HEK293 (cell line): Measurements from ENCODE around the gene LAMB4.
A peak's percentile ranks its signal among the peaks of the same experiment; 100 is the strongest.

ENCODE experiments used
- EGR2 ChIP-seq: fragments of 450-650 bp; formaldehyde crosslinking; IDR thresholded peaks from 2 replicates; pipeline ENCODE4 v1.5.1; 2016; ENCODE audit warnings: low read depth, missing biosample characterization, missing genetic modification characterization
- GLIS1 ChIP-seq: fragments of 450-650 bp; formaldehyde crosslinking; IDR thresholded peaks from 2 replicates; pipeline ENCODE4 v1.5.1; 2016; ENCODE audit warnings: missing biosample characterization, missing genetic modification characterization
- KLF16 ChIP-seq: fragments of 450-650 bp; formaldehyde crosslinking; IDR thresholded peaks from 2 replicates; pipeline ENCODE4 v1.5.1; 2017; ENCODE audit warnings: missing biosample characterization, missing genetic modification characterization
- KLF8 ChIP-seq: fragments of 450-650 bp; formaldehyde crosslinking; IDR thresholded peaks from 2 replicates; pipeline ENCODE4 v1.5.1; 2016; ENCODE audit warnings: missing biosample characterization, missing genetic modification characterization
- MZF1 ChIP-seq: fragments of 450-650 bp; formaldehyde crosslinking; IDR thresholded peaks from 2 replicates; pipeline ENCODE4 v1.5.1; 2017; ENCODE audit warnings: missing biosample characterization, missing genetic modification characterization, borderline replicate concordance
- SP7 ChIP-seq: fragments of 450-650 bp; formaldehyde crosslinking; IDR thresholded peaks from 2 replicates; pipeline ENCODE4 v1.5.1; 2016; ENCODE audit warnings: missing biosample characterization, missing genetic modification characterization
- WT1 ChIP-seq: fragments of 450-650 bp; formaldehyde crosslinking; IDR thresholded peaks from 2 replicates; pipeline ENCODE4 v1.5.1; 2016; ENCODE audit warnings: missing biosample characterization, missing genetic modification characterization
- ZBTB20 ChIP-seq: fragments of 450-650 bp; formaldehyde crosslinking; IDR thresholded peaks from 2 replicates; pipeline ENCODE4 v1.5.1; 2016; ENCODE audit warnings: missing biosample characterization, missing genetic modification characterization
- ZEB2 ChIP-seq: fragments of 450-650 bp; formaldehyde crosslinking; IDR thresholded peaks from 2 replicates; pipeline ENCODE4 v1.5.1; 2016; ENCODE audit warnings: missing biosample characterization, missing genetic modification characterization
- ZFHX2 ChIP-seq: fragments of 450-650 bp; formaldehyde crosslinking; conservative IDR thresholded peaks from 2 replicates; pipeline ENCODE4 v1.5.1; 2016; ENCODE audit warnings: missing biosample characterization, missing genetic modification characterization
- ZNF335 ChIP-seq: fragments of 450-650 bp; formaldehyde crosslinking; conservative IDR thresholded peaks from 2 replicates; pipeline ENCODE4 v1.5.1; 2016; ENCODE audit warnings: missing biosample characterization, missing genetic modification characterization
- ZNF350 ChIP-seq: fragments of 450-650 bp; formaldehyde crosslinking; IDR thresholded peaks from 2 replicates; pipeline ENCODE4 v1.5.0; 2017; ENCODE audit warnings: missing biosample characterization, mild to moderate bottlenecking, missing genetic modification characterization
- ZNF394 ChIP-seq: fragments of 450-650 bp; formaldehyde crosslinking; IDR thresholded peaks from 2 replicates; pipeline ENCODE4 v1.5.1; 2016; ENCODE audit warnings: missing biosample characterization, missing genetic modification characterization, mild to moderate bottlenecking, moderate library complexity, borderline replicate concordance
- ZNF423 ChIP-seq: fragments of 450-650 bp; formaldehyde crosslinking; IDR thresholded peaks from 2 replicates; pipeline ENCODE4 v1.5.1; 2016; ENCODE audit warnings: missing biosample characterization, missing genetic modification characterization
- ZNF433 ChIP-seq: fragments of 450-650 bp; formaldehyde crosslinking; IDR thresholded peaks from 2 replicates; pipeline ENCODE4 v1.5.1; 2016; ENCODE audit warnings: missing biosample characterization, missing genetic modification characterization, low read depth
- ZNF501 ChIP-seq: fragments of 450-650 bp; formaldehyde crosslinking; IDR thresholded peaks from 2 replicates; pipeline ENCODE4 v1.5.1; 2016; ENCODE audit warnings: missing biosample characterization, missing genetic modification characterization
- ZNF561 ChIP-seq: fragments of 450-650 bp; IDR thresholded peaks from 2 replicates; pipeline ENCODE4 v1.5.1; 2018; ENCODE audit warnings: missing biosample characterization, missing genetic modification characterization, borderline replicate concordance
- ZNF621 ChIP-seq: fragments of 450-650 bp; formaldehyde crosslinking; IDR thresholded peaks from 2 replicates; pipeline ENCODE4 v1.5.1; 2017; ENCODE audit warnings: missing biosample characterization, missing genetic modification characterization
- ZXDB ChIP-seq: fragments of 450-650 bp; formaldehyde crosslinking; IDR thresholded peaks from 2 replicates; pipeline ENCODE4 v1.5.1; 2016; ENCODE audit warnings: missing biosample characterization, missing genetic modification characterization
- TF ChIP-seq, protein P1 (sequence below): fragments of 450-650 bp; formaldehyde crosslinking; IDR thresholded peaks from 2 replicates; pipeline ENCODE4 v1.5.1; 2016; ENCODE audit warnings: missing biosample characterization, missing genetic modification characterization
- TF ChIP-seq, protein P2 (sequence below): fragments of 450-650 bp; formaldehyde crosslinking; IDR thresholded peaks from 2 replicates; pipeline ENCODE4 v1.5.1; 2016; ENCODE audit warnings: missing biosample characterization, missing genetic modification characterization, low read depth
- TF ChIP-seq, protein P3 (sequence below): fragments of 450-650 bp; formaldehyde crosslinking; conservative IDR thresholded peaks from 2 replicates; pipeline ENCODE4 v1.5.1; 2016; ENCODE audit warnings: low read depth, missing biosample characterization, missing genetic modification characterization
- TF ChIP-seq, protein P4 (sequence below): fragments of 450-650 bp; formaldehyde crosslinking; IDR thresholded peaks from 2 replicates; pipeline ENCODE4 v1.5.1; 2017; ENCODE audit warnings: missing biosample characterization, missing genetic modification characterization
- TF ChIP-seq, protein P5 (sequence below): fragments of 450-650 bp; formaldehyde crosslinking; optimal IDR thresholded peaks from 2 replicates; pipeline ENCODE3; 2016; ENCODE audit warnings: missing biosample characterization, mild to moderate bottlenecking, missing genetic modification characterization
- TF ChIP-seq, protein P6 (sequence below): fragments of 450-650 bp; IDR thresholded peaks from 2 replicates; pipeline ENCODE4 v1.5.1; 2018; ENCODE audit warnings: missing biosample characterization, mild to moderate bottlenecking, missing genetic modification characterization

Gene LAMB4

DNA sequence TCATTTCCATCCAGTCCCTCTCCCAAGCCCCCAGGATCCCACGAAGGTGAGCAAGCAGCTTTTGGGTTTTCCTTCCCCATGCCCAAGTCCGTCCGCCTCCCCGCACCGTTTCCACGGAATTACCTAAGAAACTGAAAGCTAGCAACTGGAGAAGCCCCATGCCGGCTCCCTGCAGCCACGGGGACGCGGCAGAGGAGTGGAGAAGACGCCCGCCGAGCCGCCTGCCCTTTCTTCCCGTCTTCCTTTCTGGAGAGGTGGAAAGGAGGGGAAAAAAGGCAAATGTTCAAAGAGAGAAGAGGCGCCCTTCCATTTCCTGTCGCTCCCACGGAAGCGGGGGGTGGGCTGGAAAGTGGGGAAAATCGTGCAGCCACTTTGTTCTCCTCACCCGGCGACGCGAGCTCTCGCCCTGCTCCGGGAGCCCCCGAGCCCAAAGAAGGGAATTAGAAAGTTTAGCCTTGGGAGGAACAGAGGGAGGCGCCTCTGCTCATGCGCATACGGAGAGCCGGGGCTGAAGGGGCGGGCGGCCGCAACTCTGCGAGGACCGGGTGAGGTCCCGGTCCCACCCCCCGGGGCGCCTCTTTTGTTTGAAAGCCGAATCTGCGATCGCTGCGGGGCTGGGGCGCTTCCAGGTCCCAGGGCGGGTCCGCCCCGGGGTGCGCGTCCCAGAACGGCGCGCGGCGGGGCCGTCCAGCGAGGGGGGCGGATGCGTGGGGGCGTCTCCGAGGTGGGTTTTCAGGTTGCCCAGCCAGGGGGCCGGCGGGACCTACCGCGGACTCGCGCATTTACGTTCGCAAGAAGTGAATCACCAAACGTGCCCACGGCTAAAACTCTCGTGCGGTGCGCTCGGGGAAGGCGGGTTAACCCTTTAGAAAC lies 127.2 kb downstream of the LAMB4 start, which contains the start of gene LAMB1 (continued):
- 0 out of 2 replicates have a peak, but pooled peaks have one; percentile 13 for TF ChIP-seq MZF1 (tag by site-specific recombination)
- 0 out of 2 replicates have a peak, but pooled peaks have one; percentile 26 for TF ChIP-seq SP7 (tag by site-specific recombination)
- no peak for TF ChIP-seq ZNF433 (tag by site-specific recombination)
- no peak for TF ChIP-seq ZNF350
- TF ChIP-seq ZNF394 (tag by site-specific recombination) = peak; percentile 12; the same call in 1 of the 2 replicates
- no peak for TF ChIP-seq ZNF621
- TF ChIP-seq ZFHX2 (tag by site-specific recombination) = peak; percentile 90
- peak; percentile 45; the same call in 1 of the 2 replicates for TF ChIP-seq ZBTB20 (tag by site-specific recombination)
- TF ChIP-seq ZNF561 (tag by site-specific recombination) = 0 out of 2 replicates have a peak, but pooled peaks have one; percentile 48
- TF ChIP-seq ZNF423 = peak; percentile 98
- peak; percentile 97 for TF ChIP-seq ZNF335 (tag by site-specific recombination)
- 0 out of 2 replicates have a peak, but pooled peaks have one; percentile 48 for TF ChIP-seq ZEB2 (tag by site-specific recombination)
- no peak for TF ChIP-seq WT1 (tag by site-specific recombination)
- TF ChIP-seq, protein P1, sequence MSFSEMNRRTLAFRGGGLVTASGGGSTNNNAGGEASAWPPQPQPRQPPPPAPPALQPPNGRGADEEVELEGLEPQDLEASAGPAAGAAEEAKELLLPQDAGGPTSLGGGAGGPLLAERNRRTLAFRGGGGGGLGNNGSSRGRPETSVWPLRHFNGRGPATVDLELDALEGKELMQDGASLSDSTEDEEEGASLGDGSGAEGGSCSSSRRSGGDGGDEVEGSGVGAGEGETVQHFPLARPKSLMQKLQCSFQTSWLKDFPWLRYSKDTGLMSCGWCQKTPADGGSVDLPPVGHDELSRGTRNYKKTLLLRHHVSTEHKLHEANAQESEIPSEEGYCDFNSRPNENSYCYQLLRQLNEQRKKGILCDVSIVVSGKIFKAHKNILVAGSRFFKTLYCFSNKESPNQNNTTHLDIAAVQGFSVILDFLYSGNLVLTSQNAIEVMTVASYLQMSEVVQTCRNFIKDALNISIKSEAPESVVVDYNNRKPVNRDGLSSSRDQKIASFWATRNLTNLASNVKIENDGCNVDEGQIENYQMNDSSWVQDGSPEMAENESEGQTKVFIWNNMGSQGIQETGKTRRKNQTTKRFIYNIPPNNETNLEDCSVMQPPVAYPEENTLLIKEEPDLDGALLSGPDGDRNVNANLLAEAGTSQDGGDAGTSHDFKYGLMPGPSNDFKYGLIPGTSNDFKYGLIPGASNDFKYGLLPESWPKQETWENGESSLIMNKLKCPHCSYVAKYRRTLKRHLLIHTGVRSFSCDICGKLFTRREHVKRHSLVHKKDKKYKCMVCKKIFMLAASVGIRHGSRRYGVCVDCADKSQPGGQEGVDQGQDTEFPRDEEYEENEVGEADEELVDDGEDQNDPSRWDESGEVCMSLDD (tag by site-specific recombination) = peak; percentile 19; the same call in 1 of the 2 replicates
- TF ChIP-seq EGR2 (tag by site-specific recombination) = peak; percentile 72
- TF ChIP-seq, protein P2, sequence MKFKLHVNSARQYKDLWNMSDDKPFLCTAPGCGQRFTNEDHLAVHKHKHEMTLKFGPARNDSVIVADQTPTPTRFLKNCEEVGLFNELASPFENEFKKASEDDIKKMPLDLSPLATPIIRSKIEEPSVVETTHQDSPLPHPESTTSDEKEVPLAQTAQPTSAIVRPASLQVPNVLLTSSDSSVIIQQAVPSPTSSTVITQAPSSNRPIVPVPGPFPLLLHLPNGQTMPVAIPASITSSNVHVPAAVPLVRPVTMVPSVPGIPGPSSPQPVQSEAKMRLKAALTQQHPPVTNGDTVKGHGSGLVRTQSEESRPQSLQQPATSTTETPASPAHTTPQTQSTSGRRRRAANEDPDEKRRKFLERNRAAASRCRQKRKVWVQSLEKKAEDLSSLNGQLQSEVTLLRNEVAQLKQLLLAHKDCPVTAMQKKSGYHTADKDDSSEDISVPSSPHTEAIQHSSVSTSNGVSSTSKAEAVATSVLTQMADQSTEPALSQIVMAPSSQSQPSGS = no peak
- peak; percentile 56; the same call in 1 of the 2 replicates for TF ChIP-seq KLF16 (tag by site-specific recombination)
- TF ChIP-seq ZXDB = 0 out of 2 replicates have a peak, but pooled peaks have one; percentile 41
- TF ChIP-seq, protein P3, sequence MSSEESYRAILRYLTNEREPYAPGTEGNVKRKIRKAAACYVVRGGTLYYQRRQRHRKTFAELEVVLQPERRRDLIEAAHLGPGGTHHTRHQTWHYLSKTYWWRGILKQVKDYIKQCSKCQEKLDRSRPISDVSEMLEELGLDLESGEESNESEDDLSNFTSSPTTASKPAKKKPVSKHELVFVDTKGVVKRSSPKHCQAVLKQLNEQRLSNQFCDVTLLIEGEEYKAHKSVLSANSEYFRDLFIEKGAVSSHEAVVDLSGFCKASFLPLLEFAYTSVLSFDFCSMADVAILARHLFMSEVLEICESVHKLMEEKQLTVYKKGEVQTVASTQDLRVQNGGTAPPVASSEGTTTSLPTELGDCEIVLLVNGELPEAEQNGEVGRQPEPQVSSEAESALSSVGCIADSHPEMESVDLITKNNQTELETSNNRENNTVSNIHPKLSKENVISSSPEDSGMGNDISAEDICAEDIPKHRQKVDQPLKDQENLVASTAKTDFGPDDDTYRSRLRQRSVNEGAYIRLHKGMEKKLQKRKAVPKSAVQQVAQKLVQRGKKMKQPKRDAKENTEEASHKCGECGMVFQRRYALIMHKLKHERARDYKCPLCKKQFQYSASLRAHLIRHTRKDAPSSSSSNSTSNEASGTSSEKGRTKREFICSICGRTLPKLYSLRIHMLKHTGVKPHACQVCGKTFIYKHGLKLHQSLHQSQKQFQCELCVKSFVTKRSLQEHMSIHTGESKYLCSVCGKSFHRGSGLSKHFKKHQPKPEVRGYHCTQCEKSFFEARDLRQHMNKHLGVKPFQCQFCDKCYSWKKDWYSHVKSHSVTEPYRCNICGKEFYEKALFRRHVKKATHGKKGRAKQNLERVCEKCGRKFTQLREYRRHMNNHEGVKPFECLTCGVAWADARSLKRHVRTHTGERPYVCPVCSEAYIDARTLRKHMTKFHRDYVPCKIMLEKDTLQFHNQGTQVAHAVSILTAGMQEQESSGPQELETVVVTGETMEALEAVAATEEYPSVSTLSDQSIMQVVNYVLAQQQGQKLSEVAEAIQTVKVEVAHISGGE (tag by site-specific recombination) = 0 out of 2 replicates have a peak, but pooled peaks have one; percentile 33
- peak; percentile 99 for TF ChIP-seq GLIS1 (tag by site-specific recombination)
- 0 out of 2 replicates have a peak, but pooled peaks have one; percentile 35 for TF ChIP-seq ZNF501 (tag by site-specific recombination)
- TF ChIP-seq, protein P4, sequence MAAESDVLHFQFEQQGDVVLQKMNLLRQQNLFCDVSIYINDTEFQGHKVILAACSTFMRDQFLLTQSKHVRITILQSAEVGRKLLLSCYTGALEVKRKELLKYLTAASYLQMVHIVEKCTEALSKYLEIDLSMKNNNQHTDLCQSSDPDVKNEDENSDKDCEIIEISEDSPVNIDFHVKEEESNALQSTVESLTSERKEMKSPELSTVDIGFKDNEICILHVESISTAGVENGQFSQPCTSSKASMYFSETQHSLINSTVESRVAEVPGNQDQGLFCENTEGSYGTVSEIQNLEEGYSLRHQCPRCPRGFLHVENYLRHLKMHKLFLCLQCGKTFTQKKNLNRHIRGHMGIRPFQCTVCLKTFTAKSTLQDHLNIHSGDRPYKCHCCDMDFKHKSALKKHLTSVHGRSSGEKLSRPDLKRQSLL (tag by site-specific recombination) = no peak
- TF ChIP-seq KLF8 = peak; percentile 46; the same call in 1 of the 2 replicates
- TF ChIP-seq, protein P5, sequence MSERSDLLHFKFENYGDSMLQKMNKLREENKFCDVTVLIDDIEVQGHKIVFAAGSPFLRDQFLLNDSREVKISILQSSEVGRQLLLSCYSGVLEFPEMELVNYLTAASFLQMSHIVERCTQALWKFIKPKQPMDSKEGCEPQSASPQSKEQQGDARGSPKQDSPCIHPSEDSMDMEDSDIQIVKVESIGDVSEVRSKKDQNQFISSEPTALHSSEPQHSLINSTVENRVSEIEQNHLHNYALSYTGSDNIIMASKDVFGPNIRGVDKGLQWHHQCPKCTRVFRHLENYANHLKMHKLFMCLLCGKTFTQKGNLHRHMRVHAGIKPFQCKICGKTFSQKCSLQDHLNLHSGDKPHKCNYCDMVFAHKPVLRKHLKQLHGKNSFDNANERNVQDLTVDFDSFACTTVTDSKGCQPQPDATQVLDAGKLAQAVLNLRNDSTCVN (tag by site-specific recombination) = peak; percentile 91
- TF ChIP-seq, protein P6, sequence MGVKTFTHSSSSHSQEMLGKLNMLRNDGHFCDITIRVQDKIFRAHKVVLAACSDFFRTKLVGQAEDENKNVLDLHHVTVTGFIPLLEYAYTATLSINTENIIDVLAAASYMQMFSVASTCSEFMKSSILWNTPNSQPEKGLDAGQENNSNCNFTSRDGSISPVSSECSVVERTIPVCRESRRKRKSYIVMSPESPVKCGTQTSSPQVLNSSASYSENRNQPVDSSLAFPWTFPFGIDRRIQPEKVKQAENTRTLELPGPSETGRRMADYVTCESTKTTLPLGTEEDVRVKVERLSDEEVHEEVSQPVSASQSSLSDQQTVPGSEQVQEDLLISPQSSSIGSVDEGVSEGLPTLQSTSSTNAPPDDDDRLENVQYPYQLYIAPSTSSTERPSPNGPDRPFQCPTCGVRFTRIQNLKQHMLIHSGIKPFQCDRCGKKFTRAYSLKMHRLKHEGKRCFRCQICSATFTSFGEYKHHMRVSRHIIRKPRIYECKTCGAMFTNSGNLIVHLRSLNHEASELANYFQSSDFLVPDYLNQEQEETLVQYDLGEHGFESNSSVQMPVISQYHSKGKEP (tag by site-specific recombination) = no peak
